MM.1S (cell line): ENCODE data around the gene EDC3.
A peak's percentile ranks its signal among the peaks of the same experiment; 100 is the strongest.

Source experiments
- DNase-seq: peaks from one replicate; pipeline ENCODE4 v3.0.0-alpha.2; 2015
- H2AFZ ChIP-seq: fragments of 300-600 bp; sonication (generic); 2 replicates; pipeline ENCODE4 v1.6.0; 2016; ENCODE audit warnings: antibody characterized with exemption, low read length
- H3F3A ChIP-seq: fragments of 300-600 bp; sonication (generic); 2 replicates; pipeline ENCODE4 v1.6.1; 2016; ENCODE audit warnings: mild to moderate bottlenecking, antibody characterized with exemption, low read length, moderate library complexity, mixed read lengths; ENCODE audit not compliant: insufficient read depth
- H3K27ac ChIP-seq: fragments of 300-600 bp; sonication (generic); 2 replicates; pipeline ENCODE4 v1.5.1; 2016; ENCODE audit warnings: mild to moderate bottlenecking, low read length
- H3K27me3 ChIP-seq: fragments of 300-600 bp; sonication (generic); replicated peaks from 2 replicates; pipeline ENCODE4 v1.6.0; 2016; ENCODE audit warnings: low read length; ENCODE audit not compliant: insufficient read depth
- H3K36me3 ChIP-seq: fragments of 300-600 bp; sonication (generic); replicated peaks from 2 replicates; pipeline ENCODE4 v1.6.1; 2016; ENCODE audit warnings: mild to moderate bottlenecking, low read length, mixed read lengths; ENCODE audit not compliant: insufficient read depth
- H3K4me1 ChIP-seq: fragments of 300-600 bp; sonication (generic); 2 replicates; pipeline ENCODE4 v1.6.1; 2016; ENCODE audit warnings: low read length, mixed read lengths
- H3K4me2 ChIP-seq: fragments of 300-600 bp; sonication (generic); 2 replicates; pipeline ENCODE4 v1.6.0; 2016; ENCODE audit warnings: low read depth, low read length
- H3K4me3 ChIP-seq: fragments of 300-600 bp; sonication (generic); 2 replicates; pipeline ENCODE4 v1.5.1; 2016; ENCODE audit warnings: low read length, mixed read lengths
- H3K79me2 ChIP-seq: fragments of 300-600 bp; sonication (generic); 2 replicates; pipeline ENCODE4 v1.6.1; 2016; ENCODE audit warnings: mixed run types, low read length, mixed read lengths
- H3K9ac ChIP-seq: fragments of 300-600 bp; sonication (generic); 2 replicates; pipeline ENCODE4 v1.6.1; 2016; ENCODE audit warnings: low read length, mixed read lengths
- H3K9me2 ChIP-seq: fragments of 300-600 bp; sonication (generic); replicated peaks from 2 replicates; pipeline ENCODE4 v1.6.1; 2016; ENCODE audit warnings: mild to moderate bottlenecking, low read length, mixed read lengths; ENCODE audit not compliant: insufficient read depth
- H3K9me3 ChIP-seq: fragments of 300-600 bp; sonication (generic); replicated peaks from 2 replicates; pipeline ENCODE4 v1.6.1; 2016; ENCODE audit warnings: mild to moderate bottlenecking, low read length, mixed read lengths; ENCODE audit not compliant: insufficient read depth
- H4K20me1 ChIP-seq: fragments of 300-600 bp; sonication (generic); 2 replicates; pipeline ENCODE4 v1.6.1; 2016; ENCODE audit warnings: mild to moderate bottlenecking, low read length, moderate library complexity, mixed read lengths; ENCODE audit not compliant: insufficient read depth
- CTCF ChIP-seq: fragments of 300-600 bp; sonication (generic); IDR thresholded peaks from 2 replicates; pipeline ENCODE4 v1.5.1; 2016; ENCODE audit warnings: antibody characterized with exemption, low read length, mixed read lengths
- EZH2 ChIP-seq: fragments of 300-600 bp; sonication (generic); optimal IDR thresholded peaks from 2 replicates; pipeline ENCODE3; 2017; ENCODE audit warnings: low read depth, mild to moderate bottlenecking, antibody characterized with exemption, low read length, mixed read lengths
- EZH2phosphoT487 ChIP-seq: fragments of 300-600 bp; sonication (generic); IDR thresholded peaks from 2 replicates; pipeline ENCODE4 v1.6.1; 2018; ENCODE audit warnings: antibody characterized with exemption, low read length

Gene EDC3

DNA sequence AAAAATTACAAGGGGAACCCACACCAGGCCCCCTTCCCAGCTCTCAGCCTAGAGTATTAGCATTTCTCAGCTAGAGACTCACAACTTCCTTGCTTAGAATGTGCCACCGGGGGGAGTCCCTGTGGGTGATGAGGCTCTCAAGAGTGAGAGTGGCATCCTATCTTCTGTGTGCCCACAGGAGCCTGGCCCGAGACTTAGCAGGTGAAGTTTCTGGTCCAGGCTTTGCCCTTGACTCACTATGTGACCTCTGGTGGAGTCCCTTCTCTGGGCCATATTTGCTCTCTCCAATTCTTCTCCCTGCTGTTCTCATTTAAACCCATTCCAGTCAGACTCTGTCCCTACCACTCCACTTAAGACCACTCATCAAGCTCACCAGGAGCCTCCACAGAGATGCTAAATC, 62.0 kb downstream of the EDC3 start:
- H4K20me1 ChIP-seq, result 0 out of 2 replicates have a peak, but pooled peaks cover 4% of the 10 kb centered on the region
- no peak for DNase-seq
- H3K79me2 ChIP-seq, result peaks cover 12% of the 10 kb centered on the region
- H3K4me3 ChIP-seq, result no peak overlapping the region
- H3K27ac ChIP-seq, result no peak overlapping the region
- no peak overlapping the region for H3K4me2 ChIP-seq
- no peaks in the 10 kb centered on the region for H3K9me2 ChIP-seq
- H3K27me3 ChIP-seq, result no peaks in the 10 kb centered on the region
- H3K4me1 ChIP-seq, result peaks cover 3% of the 10 kb centered on the region; the same call in 1 of the 2 replicates
- H3K36me3 ChIP-seq, result 0 out of 2 replicates have a peak, but pooled peaks cover 4% of the 10 kb centered on the region
- TF ChIP-seq CTCF (no peak), EZH2 (no peak), EZH2phosphoT487 (no peak)
- no peaks in the 10 kb centered on the region for H3K9me3 ChIP-seq
- H3K9ac ChIP-seq, result no peak overlapping the region
- H2AFZ ChIP-seq, result no peak overlapping the region
- H3F3A ChIP-seq, result peaks cover 9% of the 10 kb centered on the region; the same call in 1 of the 2 replicates

DNA sequence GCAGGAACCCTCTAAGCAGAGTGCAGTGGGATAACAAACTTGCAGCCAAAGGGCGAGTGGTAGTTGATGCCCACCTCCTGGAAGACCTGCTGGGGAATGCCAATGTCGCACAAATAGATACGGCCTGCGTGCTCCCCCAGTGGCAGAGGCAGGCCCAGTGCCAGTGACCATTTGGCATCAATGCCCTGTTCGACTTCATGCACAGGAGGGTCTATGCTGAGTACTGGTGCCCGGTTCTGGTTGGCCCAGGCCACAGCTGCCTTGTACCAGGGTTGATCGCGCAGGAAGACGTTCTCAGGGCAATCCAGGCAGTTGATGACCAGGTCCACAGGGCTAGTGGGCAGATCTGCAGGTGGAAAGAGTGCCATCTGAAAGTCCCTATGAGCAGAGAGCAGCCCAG, 63.2 kb downstream of the EDC3 start:
- no peak overlapping the region for H3K4me3 ChIP-seq
- H4K20me1 ChIP-seq, result 0 out of 2 replicates have a peak, but pooled peaks cover 4% of the 10 kb centered on the region
- peaks cover 18% of the 10 kb centered on the region for H3F3A ChIP-seq
- TF ChIP-seq CTCF (no peak), EZH2 (no peak), EZH2phosphoT487 (no peak)
- H3K9me2 ChIP-seq, result no peaks in the 10 kb centered on the region
- H3K79me2 ChIP-seq, result peaks cover 24% of the 10 kb centered on the region
- no peak overlapping the region for H3K4me2 ChIP-seq
- 0 out of 2 replicates have a peak, but pooled peaks cover 11% of the 10 kb centered on the region for H3K36me3 ChIP-seq
- H3K9ac ChIP-seq, result no peak overlapping the region
- H3K27me3 ChIP-seq, result no peaks in the 10 kb centered on the region
- H3K27ac ChIP-seq, result no peak overlapping the region
- no peaks in the 10 kb centered on the region for H3K9me3 ChIP-seq
- peaks cover 15% of the 10 kb centered on the region for H3K4me1 ChIP-seq
- DNase-seq, result no peak
- H2AFZ ChIP-seq, result no peak overlapping the region

GRCh38 chr15:74631935-74632560, 63.8 kb downstream of the EDC3 start:
- TF ChIP-seq CTCF (peak; percentile 93), EZH2phosphoT487 (no peak), EZH2 (no peak)
- Histone ChIP-seq H3K9me3 (no peaks in the 10 kb centered on the region), H3K36me3 (0 out of 2 replicates have a peak, but pooled peaks cover 11% of the 10 kb centered on the region), H3K27ac (no peak overlapping the region; the same call in 1 of the 2 replicates), H3K9me2 (no peaks in the 10 kb centered on the region), H3K4me3 (no peak overlapping the region), H3K9ac (no peak overlapping the region), H3K79me2 (peaks cover 24% of the 10 kb centered on the region), H3F3A (peaks cover 23% of the 10 kb centered on the region), H2AFZ (no peak overlapping the region), H3K27me3 (no peaks in the 10 kb centered on the region), H4K20me1 (0 out of 2 replicates have a peak, but pooled peaks cover 4% of the 10 kb centered on the region), H3K4me1 (peaks cover 20% of the 10 kb centered on the region), H3K4me2 (no peak overlapping the region)
- peak; percentile 59 for DNase-seq
